ENCODE results near the gene CALML6.

- TF ChIP-seq, protein P1, sequence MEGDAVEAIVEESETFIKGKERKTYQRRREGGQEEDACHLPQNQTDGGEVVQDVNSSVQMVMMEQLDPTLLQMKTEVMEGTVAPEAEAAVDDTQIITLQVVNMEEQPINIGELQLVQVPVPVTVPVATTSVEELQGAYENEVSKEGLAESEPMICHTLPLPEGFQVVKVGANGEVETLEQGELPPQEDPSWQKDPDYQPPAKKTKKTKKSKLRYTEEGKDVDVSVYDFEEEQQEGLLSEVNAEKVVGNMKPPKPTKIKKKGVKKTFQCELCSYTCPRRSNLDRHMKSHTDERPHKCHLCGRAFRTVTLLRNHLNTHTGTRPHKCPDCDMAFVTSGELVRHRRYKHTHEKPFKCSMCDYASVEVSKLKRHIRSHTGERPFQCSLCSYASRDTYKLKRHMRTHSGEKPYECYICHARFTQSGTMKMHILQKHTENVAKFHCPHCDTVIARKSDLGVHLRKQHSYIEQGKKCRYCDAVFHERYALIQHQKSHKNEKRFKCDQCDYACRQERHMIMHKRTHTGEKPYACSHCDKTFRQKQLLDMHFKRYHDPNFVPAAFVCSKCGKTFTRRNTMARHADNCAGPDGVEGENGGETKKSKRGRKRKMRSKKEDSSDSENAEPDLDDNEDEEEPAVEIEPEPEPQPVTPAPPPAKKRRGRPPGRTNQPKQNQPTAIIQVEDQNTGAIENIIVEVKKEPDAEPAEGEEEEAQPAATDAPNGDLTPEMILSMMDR (IDR thresholded peaks at IDR 0.05), result no peak
- no peak for TF ChIP-seq POLR2AphosphoS5 (IDR thresholded peaks at IDR 0.05; ENCODE audit: insufficient read depth in 1 of 2, low read depth in 1 of 2)
Observed at GRCh38 chr1:1889090-1889750, 25.8 kb upstream of the CALML6 start.

All from vagina (tissue), 2 donors.